A204.1 (cell line): ENCODE measurements around the gene CALM3.
"Not testable (repeated sequence)": the region's sequence is repeated elsewhere in the genome, so short reads cannot be mapped to it uniquely, and the experiment has no call there.

Experiments used
- FAIRE-seq: peaks from 2 replicates; lab custom pipeline; 2012; peaks lifted over from hg19 to GRCh38; lab: Jason Lieb, UNC

CALM3 gene

DNA sequence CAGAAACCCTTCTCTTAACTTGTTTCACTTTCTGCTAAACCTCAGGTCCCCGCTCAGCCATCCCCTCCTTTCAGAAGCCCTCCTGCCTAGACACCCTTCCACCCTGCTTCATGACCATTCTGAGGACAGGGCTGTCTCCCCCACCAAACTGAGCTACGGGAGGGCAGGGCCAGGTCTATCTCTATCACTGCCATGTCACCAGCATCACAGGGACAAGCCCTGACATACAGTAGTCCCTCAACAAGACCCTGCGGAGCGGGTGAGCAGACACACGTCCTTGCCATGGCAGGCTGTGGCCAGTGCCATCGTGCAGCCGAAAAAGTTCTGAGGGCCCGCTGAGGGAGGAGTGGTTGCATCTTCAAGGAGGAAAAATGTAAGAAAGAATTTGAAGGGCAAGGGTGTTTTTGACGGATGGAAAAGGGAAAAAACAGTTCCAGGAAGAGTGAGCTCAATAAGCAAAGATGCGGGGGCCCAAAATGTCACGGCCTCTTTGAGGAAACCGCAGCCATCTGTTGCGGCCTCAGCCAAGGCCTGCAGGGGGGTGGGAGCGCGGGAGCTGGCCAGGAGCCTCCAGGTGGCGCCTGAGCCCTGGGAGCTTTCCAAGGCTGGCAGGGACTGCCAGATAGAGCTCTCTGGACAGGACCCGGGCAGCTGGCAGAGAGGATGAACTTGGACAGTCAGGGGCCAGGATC, 15.6 kb downstream of the CALM3 start:
- FAIRE-seq = no peak

DNA sequence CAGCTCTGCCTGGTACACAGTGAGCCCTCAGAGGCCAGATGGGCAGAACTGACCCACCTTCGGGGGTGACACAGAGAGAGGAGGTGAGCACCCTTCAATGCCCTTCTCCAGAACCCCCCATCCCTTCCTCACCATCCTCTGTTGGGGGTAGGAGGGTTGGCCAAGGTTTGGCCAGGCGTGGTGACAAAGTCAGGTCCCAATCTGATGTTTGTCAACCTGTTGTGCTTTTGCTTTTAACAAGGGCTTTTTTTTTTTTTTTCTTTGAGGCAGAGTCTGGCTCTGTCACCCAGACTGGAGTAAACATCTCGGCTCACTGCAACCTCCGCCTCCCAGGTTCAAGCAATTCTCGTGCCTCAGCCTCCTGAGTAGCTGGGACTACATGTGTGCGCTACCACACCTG, 16.5 kb downstream of the CALM3 start:
- FAIRE-seq = no peak

DNA sequence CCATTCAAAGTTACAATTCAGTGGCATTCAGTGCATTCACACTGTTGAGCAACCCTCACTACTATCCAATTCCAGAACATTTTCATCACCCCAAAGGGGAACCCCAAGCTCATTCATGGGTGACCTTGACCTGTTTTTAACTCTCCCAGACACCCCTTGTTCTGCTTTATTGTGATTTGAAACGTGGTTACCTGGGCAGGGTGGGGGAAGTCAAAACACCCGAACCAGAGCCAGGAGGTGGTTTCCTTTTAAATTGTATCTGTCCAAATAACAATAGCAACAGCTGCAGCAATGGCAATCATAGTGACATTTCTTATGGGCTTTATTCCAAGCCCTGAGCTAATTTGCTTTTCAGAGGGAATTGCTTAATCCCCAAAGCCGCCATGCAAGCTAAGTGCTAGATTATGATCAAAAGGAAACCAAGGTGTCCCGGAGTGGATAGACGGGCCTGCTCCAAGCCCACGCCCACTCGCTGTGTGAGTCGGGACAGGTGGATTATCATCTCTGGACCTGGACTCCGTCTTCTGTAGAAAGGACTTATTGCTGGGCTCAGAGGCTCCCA, 17.6 kb downstream of the CALM3 start:
- FAIRE-seq = no peak

GRCh38 chr19:46620267-46620666, 19.1 kb downstream of the CALM3 start:
- no peak for FAIRE-seq

DNA sequence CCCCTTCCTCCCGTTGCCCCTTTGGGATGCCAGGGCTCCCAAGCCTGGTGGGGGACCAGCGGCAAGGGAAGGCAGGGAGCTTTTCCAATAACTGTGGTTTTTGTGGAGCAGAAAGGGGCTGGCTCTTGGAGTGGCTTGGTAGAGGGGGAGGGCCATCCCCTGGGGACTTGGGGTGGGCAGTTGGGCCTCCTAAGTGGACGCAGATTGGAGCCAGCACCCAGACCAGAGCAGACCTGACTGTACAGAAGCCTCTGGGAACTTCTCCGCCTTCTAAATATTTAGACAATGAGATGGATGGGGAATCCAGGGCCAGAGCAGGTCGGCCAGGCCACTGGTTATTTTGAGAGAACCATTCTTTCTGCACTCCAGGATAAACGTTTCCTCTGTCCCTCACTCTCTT, 19.6 kb downstream of the CALM3 start:
- FAIRE-seq = no peak

- no peak for FAIRE-seq
Measured at GRCh38 chr19:46621191-46622117, 20.3 kb downstream of the CALM3 start.

- no peak for FAIRE-seq
Measured at GRCh38 chr19:46622118-46622446, 21.0 kb downstream of the CALM3 start.

DNA sequence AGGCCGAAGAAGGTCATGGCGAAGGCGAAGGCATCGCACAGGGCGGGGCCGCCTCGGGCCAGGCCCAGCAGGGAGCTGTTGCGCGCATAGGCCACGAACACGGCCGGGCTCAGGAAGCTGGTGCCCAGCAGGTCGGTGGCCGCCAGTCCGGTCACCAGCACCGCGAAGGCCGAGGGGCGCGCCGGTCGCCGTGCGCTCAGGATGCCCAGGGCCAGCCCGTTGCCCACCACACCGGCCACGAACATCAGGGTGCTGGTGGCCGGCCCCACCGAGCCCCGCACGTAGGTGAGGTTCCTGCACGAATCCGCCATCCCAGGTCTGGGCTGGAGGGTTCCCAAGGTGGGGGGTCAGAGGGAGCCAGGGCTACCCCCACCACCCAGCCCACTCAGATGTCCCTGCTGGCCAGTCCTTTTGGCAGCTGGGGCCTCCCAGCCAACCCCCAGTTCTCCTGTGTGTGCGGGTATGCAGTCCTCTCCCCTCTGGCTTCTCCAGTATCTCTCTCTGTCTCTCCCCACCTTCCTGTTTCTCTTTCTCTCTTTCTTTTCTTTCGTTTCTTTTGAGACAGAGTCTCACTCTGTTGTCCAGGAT, 22.9 kb downstream of the CALM3 start:
- FAIRE-seq = no peak

DNA sequence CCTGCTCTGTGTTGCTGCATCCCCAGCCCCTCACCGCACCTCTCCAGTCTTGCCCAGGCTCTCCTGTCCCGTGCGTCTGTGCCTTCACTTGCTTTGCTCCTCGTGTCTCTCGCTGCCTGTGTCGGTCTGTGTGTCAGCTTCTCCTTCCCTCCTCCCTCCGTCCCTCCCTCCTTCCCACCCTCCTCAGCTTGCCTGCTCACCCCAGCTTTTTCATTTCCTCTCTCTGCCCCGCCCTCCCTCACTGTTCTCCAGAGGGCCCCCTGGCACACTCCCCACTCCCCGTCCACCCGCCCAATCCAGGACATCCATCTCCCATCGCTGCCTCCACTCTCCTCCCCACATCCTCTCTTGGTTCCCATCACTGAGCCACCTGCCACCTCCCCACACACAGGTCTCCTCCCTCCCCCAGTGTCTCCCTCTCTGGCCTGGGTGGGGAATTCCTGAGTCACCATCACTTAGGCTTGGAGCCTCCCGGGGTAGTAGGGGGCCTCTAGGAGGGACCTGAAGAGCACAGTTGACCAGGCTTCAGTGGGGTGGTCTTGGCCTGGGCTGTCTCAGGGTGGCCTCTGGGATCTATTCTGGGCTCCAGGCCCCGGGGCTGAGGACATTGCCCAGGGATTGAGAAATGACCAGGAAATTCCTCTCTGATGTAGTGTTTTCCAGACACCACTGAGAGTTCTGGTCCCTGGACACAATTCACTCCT, 24.0 kb downstream of the CALM3 start, which contains the start of gene PTGIR:
Gene PTGIR, minus strand, starts transcription at position 132 of the 704 bp plus-strand sequence. CDS start 864 bp downstream, outside the sequence.
- FAIRE-seq = no peak

DNA sequence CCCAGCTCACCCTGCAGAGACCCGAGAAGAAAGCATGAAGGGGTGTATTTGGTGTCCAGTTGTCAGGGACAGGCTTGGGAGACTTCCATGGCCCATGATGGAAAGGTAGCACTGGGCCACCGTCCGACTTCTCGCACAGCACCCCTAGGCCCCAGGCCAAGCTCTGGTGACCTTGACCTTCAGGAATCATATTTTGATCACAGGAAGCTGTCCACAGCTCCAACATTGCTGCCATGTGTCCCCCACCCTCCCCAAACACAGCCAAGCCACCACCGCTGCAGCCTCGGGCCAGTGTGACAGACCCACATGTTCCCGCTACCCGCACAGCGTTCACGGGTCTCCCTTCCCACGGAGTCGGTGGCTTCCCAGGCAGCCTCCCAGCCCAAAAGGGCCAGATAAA, 24.6 kb downstream of the CALM3 start:
- FAIRE-seq = no peak

DNA sequence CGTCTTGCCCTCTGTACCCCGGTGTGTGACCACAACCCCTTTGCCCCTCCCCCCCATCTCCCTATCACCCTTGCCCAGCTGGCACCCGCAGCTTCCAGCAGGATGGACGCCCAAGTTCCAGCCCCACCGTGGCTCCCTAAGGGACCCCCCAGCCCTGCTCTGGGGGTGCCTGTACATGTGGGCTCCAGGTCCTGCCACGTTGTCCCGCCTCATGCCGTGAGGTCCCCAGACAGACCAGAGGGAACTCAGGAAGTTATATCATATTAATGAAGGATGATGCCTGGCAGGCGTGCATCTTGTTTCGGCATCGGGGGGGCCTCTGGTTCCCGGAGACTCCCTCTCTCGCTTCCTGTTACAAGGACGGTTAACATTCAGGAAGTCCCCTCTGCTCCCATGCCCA, 25.3 kb downstream of the CALM3 start:
- FAIRE-seq = no peak

DNA sequence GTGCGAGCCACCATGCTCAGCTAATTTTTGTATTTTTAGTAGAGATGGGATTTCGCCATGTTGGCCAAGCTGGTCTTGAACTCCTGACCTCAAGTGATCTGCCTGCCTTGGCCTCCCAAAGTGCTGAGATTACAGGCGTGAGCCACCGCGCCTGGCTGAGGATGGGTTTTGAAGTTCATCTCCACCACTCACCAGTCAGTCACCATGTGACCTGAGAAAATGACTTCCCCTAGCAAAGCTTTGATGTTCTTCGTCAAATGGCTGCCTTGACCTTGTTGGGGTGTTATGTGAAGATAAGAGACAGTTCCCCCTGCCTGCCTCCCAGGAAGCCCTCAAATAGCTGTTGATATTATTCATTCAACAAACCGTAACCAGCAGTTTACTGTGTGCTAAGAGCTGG, 27.8 kb downstream of the CALM3 start:
- not testable (repeated sequence) for FAIRE-seq

DNA sequence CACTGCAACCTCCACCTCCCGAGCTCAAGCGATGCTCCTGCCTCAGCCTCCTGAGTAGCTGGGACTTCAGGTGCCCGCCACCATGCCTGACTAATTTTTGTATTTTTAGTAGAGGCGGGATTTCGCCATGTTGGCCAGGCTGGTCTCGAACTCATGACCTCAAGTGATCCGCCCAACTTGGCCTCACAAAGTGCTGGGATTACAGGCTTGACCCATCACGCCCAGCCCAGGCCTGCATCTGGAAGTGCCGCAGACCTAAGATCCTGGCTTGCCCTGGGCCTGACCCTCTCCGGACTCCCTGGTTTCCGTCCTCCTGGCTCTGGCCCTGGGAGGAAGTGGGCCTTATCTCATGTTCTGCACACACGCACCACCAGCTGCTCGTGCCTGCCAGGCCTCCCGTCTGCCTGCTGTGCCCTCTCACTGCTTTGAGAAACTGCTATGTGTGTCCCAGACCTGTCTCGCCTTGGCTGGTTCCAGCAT, 28.5 kb downstream of the CALM3 start:
- FAIRE-seq = no peak

GRCh38 chr19:46630586-46631205, 29.6 kb downstream of the CALM3 start:
- no peak for FAIRE-seq

DNA sequence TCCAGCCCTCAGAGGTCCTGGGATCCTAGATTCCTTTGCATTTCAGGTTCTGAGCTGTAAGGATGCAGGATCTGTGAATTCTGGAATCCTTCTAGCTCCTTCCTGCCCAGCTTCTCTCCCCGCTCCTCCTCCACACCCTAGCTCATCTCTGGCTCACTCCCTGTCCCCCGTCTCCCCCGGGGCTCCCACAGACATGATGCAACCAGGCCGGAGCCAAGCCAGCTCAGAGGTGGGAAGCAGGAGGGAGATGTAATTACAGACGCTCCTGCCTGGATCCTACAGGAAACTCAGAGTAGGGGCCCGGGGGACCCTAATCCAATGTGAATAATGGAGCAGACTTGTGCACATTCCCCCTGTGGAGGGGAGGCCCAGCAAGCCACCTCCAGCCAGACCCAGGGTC, 30.4 kb downstream of the CALM3 start:
- no peak for FAIRE-seq

GRCh38 chr19:46633130-46633529, 32.0 kb downstream of the CALM3 start:
- no peak for FAIRE-seq

DNA sequence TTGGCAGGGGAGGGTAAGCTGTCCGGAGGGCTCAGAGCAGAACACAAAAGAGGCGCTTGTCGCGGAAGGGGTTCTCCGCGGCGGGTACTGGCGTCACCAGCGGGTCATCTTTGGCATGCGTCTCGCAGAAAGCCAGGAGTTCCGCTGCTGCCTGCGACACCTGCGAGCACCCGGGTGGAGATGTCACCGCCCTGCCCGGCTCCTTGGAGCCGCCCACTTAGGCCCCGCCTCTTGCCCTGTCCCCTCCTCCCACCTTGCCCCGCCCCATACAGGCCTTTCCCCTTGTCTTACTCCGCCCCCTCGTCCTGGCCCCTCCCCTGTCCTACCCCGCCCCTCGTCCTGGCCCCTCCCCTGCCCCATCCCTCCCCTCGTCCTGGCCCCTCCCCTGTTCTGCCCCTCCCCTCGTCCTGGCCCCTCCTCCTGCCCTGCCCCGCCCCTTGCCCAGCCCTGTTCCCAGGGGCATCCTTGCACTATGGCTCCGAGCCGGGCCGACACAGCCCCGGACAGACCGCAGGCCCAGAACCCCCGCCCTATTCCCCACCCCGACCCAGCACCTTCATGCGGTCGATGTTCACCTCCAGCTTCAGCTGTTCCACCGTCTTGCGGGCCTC, 33.0 kb downstream of the CALM3 start:
- no peak for FAIRE-seq

- FAIRE-seq = no peak
Measured at GRCh38 chr19:46634656-46635218, 33.6 kb downstream of the CALM3 start.

DNA sequence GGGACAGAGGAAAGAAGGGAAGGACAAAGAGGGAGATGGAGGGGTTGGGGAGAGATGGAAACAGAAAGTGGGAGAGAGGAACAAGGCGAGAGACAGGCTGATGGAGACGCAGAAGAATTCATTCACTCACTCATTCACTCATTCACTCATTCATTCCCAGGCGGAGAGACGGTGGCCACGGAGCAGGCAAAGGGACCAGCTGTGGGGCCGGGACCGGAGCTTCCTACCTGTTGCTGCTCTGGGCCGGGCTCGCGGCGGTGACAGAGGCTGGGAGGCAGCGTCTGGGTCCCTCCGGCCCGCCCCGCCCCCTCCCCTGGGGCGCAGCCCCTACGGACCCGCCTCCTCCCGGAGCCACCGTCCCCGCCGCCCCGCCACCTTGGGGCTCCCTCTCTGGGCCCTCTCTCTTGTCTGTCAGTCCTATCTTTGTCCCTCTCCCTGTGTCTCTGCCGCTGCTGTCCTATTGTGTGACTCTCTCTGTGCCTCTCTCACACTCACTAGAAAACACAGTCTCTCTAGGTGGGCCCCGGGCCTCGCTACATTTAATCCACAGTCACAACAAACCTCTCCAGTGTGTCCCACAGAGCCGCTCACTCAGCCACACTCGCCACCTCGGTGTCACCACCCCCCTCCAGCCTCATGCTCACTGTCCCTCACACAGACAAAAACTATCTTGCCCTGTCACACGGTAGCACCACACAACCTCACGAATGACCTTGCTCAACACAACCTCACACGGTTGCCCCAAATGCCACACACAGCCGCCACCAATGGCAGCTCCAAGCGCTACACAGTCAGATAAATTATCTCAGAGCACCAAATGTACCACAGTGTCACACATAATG, 35.0 kb downstream of the CALM3 start, which contains the start of gene GNG8:
Gene GNG8, minus strand, starts transcription at position 283 of the 842 bp plus-strand sequence. CDS start 1,520 bp downstream, outside the sequence.
- no peak for FAIRE-seq

GRCh38 chr19:46637224-46637623, 36.1 kb downstream of the CALM3 start:
- FAIRE-seq = no peak
